ENCODE data around the gene KRT36.

DNA sequence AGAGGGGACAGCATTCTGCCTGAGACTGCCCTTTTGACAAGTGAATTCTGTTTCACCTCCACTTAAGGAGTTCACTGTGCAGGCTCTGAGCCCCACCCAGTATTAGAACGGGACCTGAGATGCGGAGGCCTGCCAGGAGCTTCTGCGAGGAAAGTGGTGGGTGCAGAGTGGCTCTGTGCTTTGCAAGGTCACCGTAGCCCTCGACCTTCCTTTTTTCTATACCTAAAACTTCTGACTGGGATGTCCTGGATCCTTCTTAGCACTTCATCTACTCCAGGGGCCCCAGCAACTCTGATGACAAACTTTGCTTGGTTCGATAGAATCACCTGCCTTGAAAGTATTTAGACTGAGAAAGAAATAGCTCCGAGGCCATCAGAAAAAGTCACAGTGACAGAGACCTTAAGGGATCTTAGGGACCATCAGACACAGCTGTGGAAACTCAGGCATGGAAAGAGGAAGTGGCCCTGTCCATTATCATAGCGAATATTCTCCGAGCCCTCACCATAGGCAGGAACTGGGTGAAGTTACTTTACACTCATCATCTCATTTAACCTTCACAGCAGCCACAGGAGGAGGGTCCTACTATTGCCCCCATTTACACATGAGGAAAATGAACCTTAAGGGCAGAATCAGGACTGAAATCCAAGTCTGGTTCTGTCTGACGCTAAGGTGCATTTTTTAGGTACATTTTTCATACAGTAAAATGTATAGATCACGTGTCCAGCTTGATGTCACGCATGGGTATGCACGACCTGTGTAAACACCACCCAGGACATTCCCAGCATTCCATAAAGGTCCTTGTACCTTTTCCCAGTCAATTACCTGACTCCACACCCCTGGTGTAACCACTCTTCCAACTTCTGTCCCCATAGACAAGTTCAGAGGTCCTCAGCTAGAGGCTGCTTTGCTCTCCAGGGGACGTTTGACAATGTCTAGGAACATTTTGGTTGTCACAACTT, 16.4 kb upstream of the KRT36 start:
- TF ChIP-seq, protein P1, sequence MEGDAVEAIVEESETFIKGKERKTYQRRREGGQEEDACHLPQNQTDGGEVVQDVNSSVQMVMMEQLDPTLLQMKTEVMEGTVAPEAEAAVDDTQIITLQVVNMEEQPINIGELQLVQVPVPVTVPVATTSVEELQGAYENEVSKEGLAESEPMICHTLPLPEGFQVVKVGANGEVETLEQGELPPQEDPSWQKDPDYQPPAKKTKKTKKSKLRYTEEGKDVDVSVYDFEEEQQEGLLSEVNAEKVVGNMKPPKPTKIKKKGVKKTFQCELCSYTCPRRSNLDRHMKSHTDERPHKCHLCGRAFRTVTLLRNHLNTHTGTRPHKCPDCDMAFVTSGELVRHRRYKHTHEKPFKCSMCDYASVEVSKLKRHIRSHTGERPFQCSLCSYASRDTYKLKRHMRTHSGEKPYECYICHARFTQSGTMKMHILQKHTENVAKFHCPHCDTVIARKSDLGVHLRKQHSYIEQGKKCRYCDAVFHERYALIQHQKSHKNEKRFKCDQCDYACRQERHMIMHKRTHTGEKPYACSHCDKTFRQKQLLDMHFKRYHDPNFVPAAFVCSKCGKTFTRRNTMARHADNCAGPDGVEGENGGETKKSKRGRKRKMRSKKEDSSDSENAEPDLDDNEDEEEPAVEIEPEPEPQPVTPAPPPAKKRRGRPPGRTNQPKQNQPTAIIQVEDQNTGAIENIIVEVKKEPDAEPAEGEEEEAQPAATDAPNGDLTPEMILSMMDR (IDR thresholded peaks at IDR 0.05; ENCODE audit: control extremely low read depth in 1 of 3, insufficient read depth in 1 of 3, low read depth in 1 of 3, low read length in 3 of 3), result no peak
- TF ChIP-seq TAF1 (IDR thresholded peaks at IDR 0.05; ENCODE audit: low read depth, low read length) (no peak), KDM5A (IDR thresholded peaks at IDR 0.05; ENCODE audit: low read length) (no peak), BRCA1 (IDR thresholded peaks at IDR 0.05; ENCODE audit: low read depth, low read length) (no peak), USF2 (IDR thresholded peaks at IDR 0.05; ENCODE audit: low read length) (no peak)
